ENCODE results near the gene MBP. TPM values are rescaled to one million over a fixed set of nuclear protein-coding genes. Genes with fewer than 3 reads are reported as not detected.
"Not testable (repeated sequence)": the region's sequence is repeated elsewhere in the genome, so short reads cannot be mapped to it uniquely, and the experiment has no call there.

MBP gene
- total RNA-seq, 1 donor from 2014 or later, result 78.9 TPM

DNA sequence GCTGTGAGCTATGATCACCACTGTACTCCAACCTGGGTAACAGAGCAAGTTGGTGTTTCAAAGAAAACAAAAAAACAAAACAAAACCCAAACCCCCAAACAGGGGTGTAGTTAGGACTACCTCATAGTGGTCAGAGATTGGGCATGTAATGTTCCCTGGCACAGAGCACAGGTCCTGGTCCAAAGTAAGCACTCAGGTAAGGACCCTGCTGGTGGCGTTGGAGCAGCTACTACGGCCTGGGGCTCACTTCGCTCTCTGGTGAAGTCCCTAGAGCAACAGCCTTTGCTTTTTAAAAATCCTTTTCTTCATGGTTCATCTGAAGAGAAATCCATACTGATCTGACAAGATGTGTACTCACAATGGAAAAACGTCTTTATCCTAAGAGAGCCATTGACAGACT, 179.8 kb downstream of the MBP start:
- peak overlapping the region; percentile 61 for H3K27ac ChIP-seq
- no peak for DNase-seq
- peaks cover 26% of the 10 kb centered on the region for H3K36me3 ChIP-seq

DNA sequence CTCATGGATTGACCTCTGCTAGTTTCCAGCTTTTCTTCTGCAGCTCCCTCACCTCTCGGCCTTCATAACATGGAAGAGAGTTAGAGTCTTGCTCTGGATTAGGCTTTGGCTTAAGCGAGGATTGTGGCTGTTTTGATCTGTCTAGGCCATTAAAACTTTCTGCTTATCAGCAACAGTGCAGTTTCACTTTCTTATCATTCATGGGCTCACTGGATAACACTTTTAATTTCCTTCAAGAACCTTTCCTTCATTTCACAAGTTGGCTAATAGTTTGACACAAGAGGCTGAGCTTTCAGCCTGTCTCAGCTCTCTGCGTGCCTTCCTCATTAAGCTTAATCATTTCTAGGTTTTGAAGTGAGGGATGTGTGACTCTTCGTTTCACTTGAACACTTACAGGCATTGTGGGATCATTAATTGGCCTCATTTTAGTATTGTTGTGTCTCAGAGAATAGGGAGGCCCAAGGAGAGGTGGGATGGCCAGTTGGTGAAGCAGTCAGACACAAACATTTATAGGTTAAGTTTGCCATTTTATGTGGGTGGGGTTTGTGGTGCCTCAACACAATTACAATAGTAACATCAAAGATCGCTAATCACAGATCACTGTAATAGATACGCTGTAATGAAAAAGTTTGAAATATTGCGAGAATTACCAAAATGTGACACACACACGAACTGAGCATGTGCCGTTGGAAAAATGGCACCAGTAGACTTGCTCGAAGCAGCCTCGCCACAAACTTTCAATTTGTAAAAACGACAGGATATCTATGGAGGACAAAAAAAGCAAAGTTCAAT, 180.9 kb downstream of the MBP start:
- Histone ChIP-seq H3K27me3 (no peaks in the 10 kb centered on the region), H3K4me3 (no peak overlapping the region), H3K4me1 (peaks cover 28% of the 10 kb centered on the region), H3K9me3 (no peaks in the 10 kb centered on the region), H3K27ac (peak overlapping the region; percentile 0), H3K36me3 (peaks cover 27% of the 10 kb centered on the region)
- TF ChIP-seq, protein P1, sequence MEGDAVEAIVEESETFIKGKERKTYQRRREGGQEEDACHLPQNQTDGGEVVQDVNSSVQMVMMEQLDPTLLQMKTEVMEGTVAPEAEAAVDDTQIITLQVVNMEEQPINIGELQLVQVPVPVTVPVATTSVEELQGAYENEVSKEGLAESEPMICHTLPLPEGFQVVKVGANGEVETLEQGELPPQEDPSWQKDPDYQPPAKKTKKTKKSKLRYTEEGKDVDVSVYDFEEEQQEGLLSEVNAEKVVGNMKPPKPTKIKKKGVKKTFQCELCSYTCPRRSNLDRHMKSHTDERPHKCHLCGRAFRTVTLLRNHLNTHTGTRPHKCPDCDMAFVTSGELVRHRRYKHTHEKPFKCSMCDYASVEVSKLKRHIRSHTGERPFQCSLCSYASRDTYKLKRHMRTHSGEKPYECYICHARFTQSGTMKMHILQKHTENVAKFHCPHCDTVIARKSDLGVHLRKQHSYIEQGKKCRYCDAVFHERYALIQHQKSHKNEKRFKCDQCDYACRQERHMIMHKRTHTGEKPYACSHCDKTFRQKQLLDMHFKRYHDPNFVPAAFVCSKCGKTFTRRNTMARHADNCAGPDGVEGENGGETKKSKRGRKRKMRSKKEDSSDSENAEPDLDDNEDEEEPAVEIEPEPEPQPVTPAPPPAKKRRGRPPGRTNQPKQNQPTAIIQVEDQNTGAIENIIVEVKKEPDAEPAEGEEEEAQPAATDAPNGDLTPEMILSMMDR (IDR thresholded peaks at IDR 0.05), result no peak
- DNase-seq (no peak), ATAC-seq (peak; percentile 21)
- intact Hi-C loops (cut with DNase I), result no loop called here

More for the DNA sequence above, 179.8 kb downstream of the MBP start:
- no peaks in the 10 kb centered on the region for H3K27me3 ChIP-seq
- TF ChIP-seq, protein P1 (IDR thresholded peaks at IDR 0.05), result no peak
- H3K4me3 ChIP-seq, result no peak overlapping the region
- peak; percentile 11 for ATAC-seq
- peaks cover 28% of the 10 kb centered on the region for H3K4me1 ChIP-seq
- intact Hi-C loops (cut with DNase I), result no loop called here
- no peaks in the 10 kb centered on the region for H3K9me3 ChIP-seq

DNA sequence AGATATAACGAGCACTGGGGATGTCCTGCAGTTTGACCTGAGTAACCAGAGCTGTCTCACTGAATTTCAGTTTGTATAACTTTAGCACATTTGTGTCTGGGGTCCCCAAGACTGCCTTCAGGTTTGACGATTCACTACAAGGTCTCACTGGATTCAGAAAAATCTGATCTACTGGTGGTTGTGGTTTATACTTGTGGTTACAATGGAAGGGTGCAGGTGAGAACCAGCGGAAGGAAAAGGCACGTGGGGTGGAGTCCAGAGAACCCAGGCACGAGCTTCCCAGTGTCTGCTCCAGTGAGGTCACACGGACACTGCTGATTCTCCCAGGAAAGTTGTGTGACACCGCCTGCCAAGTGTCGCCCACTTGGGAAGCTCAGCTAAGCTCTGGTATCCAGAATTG, 184.2 kb downstream of the MBP start:
- Histone ChIP-seq H3K36me3 (peaks cover 22% of the 10 kb centered on the region), H3K4me1 (peaks cover 25% of the 10 kb centered on the region), H3K4me3 (no peak overlapping the region), H3K27me3 (no peaks in the 10 kb centered on the region), H3K27ac (no peak overlapping the region), H3K9me3 (no peaks in the 10 kb centered on the region)
- TF ChIP-seq, protein P1 (IDR thresholded peaks at IDR 0.05), result no peak
- ATAC-seq (no peak), DNase-seq (no peak)
- intact Hi-C loops (cut with DNase I), result no loop called here

DNA sequence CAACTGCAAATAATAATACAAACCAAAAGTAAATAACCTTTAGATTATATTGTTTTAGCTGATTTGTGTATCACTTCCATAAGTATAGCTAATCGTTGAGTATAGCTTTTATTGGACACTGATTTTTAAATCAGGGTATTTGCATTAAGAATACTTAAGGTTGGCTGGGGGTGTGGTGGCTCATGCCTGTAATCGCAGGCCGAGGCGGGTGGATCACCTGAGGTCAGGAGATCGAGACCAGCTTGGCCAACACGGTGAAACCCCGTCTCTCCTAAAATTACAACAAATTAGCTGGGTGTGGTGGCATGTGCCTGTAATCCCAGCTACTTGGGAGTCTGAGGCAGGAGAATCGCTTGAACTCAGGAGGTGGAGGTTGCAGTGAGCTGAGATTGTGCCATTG, 188.2 kb downstream of the MBP start:
- H3K9me3 ChIP-seq; H3K4me1 ChIP-seq; H3K4me3 ChIP-seq; DNase-seq; H3K27me3 ChIP-seq; intact Hi-C loops (cut with DNase I); ATAC-seq: not testable (repeated sequence)
- peak overlapping the region; percentile 33 for H3K27ac ChIP-seq
- peaks cover 15% of the 10 kb centered on the region for H3K36me3 ChIP-seq

DNA sequence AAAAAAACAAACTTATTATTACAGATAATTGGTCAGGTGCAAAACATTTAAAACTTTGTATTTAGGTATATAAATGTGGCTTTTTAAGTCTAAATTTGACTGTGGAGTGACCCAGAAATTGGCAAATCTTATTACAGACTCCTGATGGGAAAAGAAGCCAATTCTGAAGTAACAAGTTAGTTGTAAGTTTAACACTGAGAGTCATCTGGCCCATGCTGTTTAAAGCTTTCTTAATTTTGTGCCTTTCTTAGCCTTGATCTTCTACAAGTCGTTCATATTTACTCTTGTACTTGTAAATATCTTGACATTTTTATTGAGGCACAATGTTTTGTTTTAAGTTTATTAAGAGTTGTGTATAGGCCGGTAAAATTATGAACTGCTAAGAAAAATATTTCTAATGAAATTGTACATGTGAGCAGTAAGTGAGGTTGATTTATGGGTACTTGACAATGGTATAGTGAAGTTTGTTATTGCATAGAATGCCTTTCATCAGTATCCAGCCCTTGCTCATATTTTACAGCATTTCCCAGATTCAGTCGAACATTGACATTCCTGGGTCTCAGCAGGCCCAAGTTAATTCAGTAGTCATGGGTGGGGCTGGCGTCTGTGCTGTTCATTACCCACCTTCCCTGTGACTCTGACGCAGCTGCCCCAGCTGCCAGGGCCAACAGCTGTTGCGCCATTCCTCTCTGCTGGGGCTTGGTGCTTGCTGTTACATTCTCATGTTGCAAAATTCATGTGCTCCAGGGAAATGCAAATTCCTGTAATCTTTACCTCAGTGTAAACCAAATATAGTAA, 188.8 kb downstream of the MBP start:
- Histone ChIP-seq H3K36me3 (peaks cover 21% of the 10 kb centered on the region), H3K4me1 (peaks cover 6% of the 10 kb centered on the region)

More for the DNA sequence above, 188.8 kb downstream of the MBP start:
- ATAC-seq (peak; percentile 96), DNase-seq (peak; percentile 86)
- intact Hi-C loops (cut with DNase I), result no loop called here
- H3K9me3 ChIP-seq, result no peaks in the 10 kb centered on the region
- peak overlapping the region; percentile 33 for H3K27ac ChIP-seq
- no peaks in the 10 kb centered on the region for H3K27me3 ChIP-seq
- TF ChIP-seq, protein P1 (IDR thresholded peaks at IDR 0.05), result no peak
- H3K4me3 ChIP-seq, result no peak overlapping the region
